ENCODE data around the gene MECP2. TPM values are rescaled to one million over a fixed set of nuclear protein-coding genes. Genes with fewer than 3 reads are reported as not detected.
A peak's percentile ranks its signal among the peaks of the same experiment; 100 is the strongest.

Gene MECP2
- total RNA-seq, 2 donors from 2014 or later = 34.4 to 35.3 TPM

- no peak for TF ChIP-seq CTCF (conservative IDR thresholded peaks at IDR 0.05)
- H3K27ac Mint-ChIP-seq = no peak overlapping the region
- H3K4me1 Mint-ChIP-seq = no peaks in the 10 kb centered on the region
- H3K9me3 Mint-ChIP-seq = peaks cover 66% of the 10 kb centered on the region
- no peaks in the 10 kb centered on the region for H3K27me3 ChIP-seq (ENCODE audit: control insufficient read depth, insufficient read depth, low read length, poor library complexity, severe bottlenecking)
- no peak overlapping the region for H3K9ac ChIP-seq (ENCODE audit: extremely low read depth, low read length, poor library complexity, severe bottlenecking)
- 80 to 91% methylated on average over 2 to 5 of the region's 5 CpGs for WGBS, 2 experiments (ENCODE audit: insufficient coverage in 1 of 2, insufficient read length in 1 of 2)
- H3K36me3 Mint-ChIP-seq (ENCODE audit: low read depth) = no peaks in the 10 kb centered on the region
- no peak overlapping the region for H3K4me3 ChIP-seq (ENCODE audit: low read length)
- H3K9me3 ChIP-seq (ENCODE audit: control insufficient read depth, low read length) = peaks cover 4% of the 10 kb centered on the region
- no peak overlapping the region for H3K4me3 Mint-ChIP-seq
- H3K27me3 Mint-ChIP-seq (ENCODE audit: insufficient read depth) = no peaks in the 10 kb centered on the region
- no peak for DNase-seq
- no peaks in the 10 kb centered on the region for H3K4me1 ChIP-seq (ENCODE audit: control insufficient read depth, insufficient read depth, low read length)
- H3K36me3 ChIP-seq (ENCODE audit: control insufficient read depth, insufficient read depth, low read length) = no peaks in the 10 kb centered on the region
- H3K27ac ChIP-seq (ENCODE audit: low read depth, low read length) = no peak overlapping the region
These were observed 17.1 kb upstream of the MECP2 start for GRCh38 chrX:154114652-154115051.

- Mint-ChIP-seq H3K36me3 (ENCODE audit: low read depth) (no peaks in the 10 kb centered on the region), H3K4me1 (no peaks in the 10 kb centered on the region), H3K27me3 (ENCODE audit: insufficient read depth) (no peaks in the 10 kb centered on the region), H3K9me3 (peaks cover 73% of the 10 kb centered on the region), H3K4me3 (no peak overlapping the region), H3K27ac (no peak overlapping the region)
- H3K27me3 ChIP-seq (ENCODE audit: control insufficient read depth, insufficient read depth, low read length, poor library complexity, severe bottlenecking) = no peaks in the 10 kb centered on the region
- no peak overlapping the region for H3K27ac ChIP-seq (ENCODE audit: low read depth, low read length)
- DNase-seq = no peak
- no peaks in the 10 kb centered on the region for H3K36me3 ChIP-seq (ENCODE audit: control insufficient read depth, insufficient read depth, low read length)
- H3K9me3 ChIP-seq (ENCODE audit: control insufficient read depth, low read length) = peaks cover 4% of the 10 kb centered on the region
- 66 to 80% methylated on average over 2 to 4 of the region's 6 CpGs for WGBS, 2 experiments (ENCODE audit: insufficient coverage in 1 of 2, insufficient read length in 1 of 2)
- TF ChIP-seq CTCF (conservative IDR thresholded peaks at IDR 0.05) = no peak
- no peak overlapping the region for H3K9ac ChIP-seq (ENCODE audit: extremely low read depth, low read length, poor library complexity, severe bottlenecking)
- no peak overlapping the region for H3K4me3 ChIP-seq (ENCODE audit: low read length)
- H3K4me1 ChIP-seq (ENCODE audit: control insufficient read depth, insufficient read depth, low read length) = no peaks in the 10 kb centered on the region
These were observed 16.2 kb upstream of the MECP2 start for GRCh38 chrX:154113729-154114128.

- no peak overlapping the region for H3K4me3 Mint-ChIP-seq
- no peaks in the 10 kb centered on the region for H3K4me1 ChIP-seq (ENCODE audit: control insufficient read depth, insufficient read depth, low read length)
- H3K36me3 ChIP-seq (ENCODE audit: control insufficient read depth, insufficient read depth, low read length) = no peaks in the 10 kb centered on the region
- no peak for TF ChIP-seq CTCF (conservative IDR thresholded peaks at IDR 0.05)
- H3K4me1 Mint-ChIP-seq = peaks cover 30% of the 10 kb centered on the region
- no peak for DNase-seq
- H3K27me3 ChIP-seq (ENCODE audit: control insufficient read depth, insufficient read depth, low read length, poor library complexity, severe bottlenecking) = no peaks in the 10 kb centered on the region
- WGBS, 2 experiments (ENCODE audit: insufficient coverage in 1 of 2, insufficient read length in 1 of 2) = 86% methylated on average over 1 of the region's 2 CpGs; no CpG with 5 or more reads in 1 of the 2 experiments
- H3K9me3 ChIP-seq (ENCODE audit: control insufficient read depth, low read length) = no peaks in the 10 kb centered on the region
- no peak overlapping the region for H3K9ac ChIP-seq (ENCODE audit: extremely low read depth, low read length, poor library complexity, severe bottlenecking)
- H3K9me3 Mint-ChIP-seq = peaks cover 64% of the 10 kb centered on the region
- H3K27ac Mint-ChIP-seq = no peak overlapping the region
- peak overlapping the region; percentile 56 for H3K4me3 ChIP-seq (ENCODE audit: low read length)
- H3K36me3 Mint-ChIP-seq (ENCODE audit: low read depth) = peaks cover 4% of the 10 kb centered on the region
- H3K27ac ChIP-seq (ENCODE audit: low read depth, low read length) = no peak overlapping the region
- H3K27me3 Mint-ChIP-seq (ENCODE audit: insufficient read depth) = no peaks in the 10 kb centered on the region
These were observed 1.0 kb upstream of the MECP2 start for GRCh38 chrX:154098551-154098950.

Measured in endodermal cell (in vitro differentiated cells).